Heart right ventricle (tissue), 16 donors: ENCODE data around the gene ANXA3. TPM values are rescaled to one million over a fixed set of nuclear protein-coding genes. Genes with fewer than 3 reads are reported as not detected.

Experiments used
- ATAC-seq, 8 donors: fragments of 200-7000 bp; cut with Tn5 transposase; one replicate each; pipeline ENCODE4 v1.9.1; 2020; ENCODE audit warnings: mild to moderate bottlenecking in 8 of 8, moderate library complexity in 8 of 8, moderate number of reproducible peaks in 1 of 8
- DNase-seq, 2 donors: peaks; one replicate each; pipeline ENCODE4 v3.0.0-alpha.2; 2020
- H3K27ac ChIP-seq, 10 donors: fragments of 200-600 bp; sonication (generic) in 2 of 10; one replicate each; pipeline versions ENCODE4 v1.5.0 to v1.8.0; 2020 to 2022; ENCODE audit warnings: mild to moderate bottlenecking in 3 of 10
- H3K27me3 ChIP-seq, 7 donors: fragments of 200-600 bp; one replicate each; pipeline ENCODE4 v1.8.0; 2021 to 2022; ENCODE audit warnings: mild to moderate bottlenecking in 2 of 7
- H3K36me3 ChIP-seq, 9 donors: fragments of 200-600 bp; sonication (generic) in 1 of 9; one replicate each; pipeline versions ENCODE4 v1.5.0 to v1.8.0; 2020 to 2022; ENCODE audit warnings: mild to moderate bottlenecking in 2 of 9
- H3K4me1 ChIP-seq, 9 donors: fragments of 200-600 bp; sonication (generic) in 1 of 9; one replicate each; pipeline versions ENCODE4 v1.5.0 to v1.8.0; 2020 to 2022; ENCODE audit warnings: mild to moderate bottlenecking in 4 of 9
- H3K4me3 ChIP-seq, 10 donors: fragments of 200-600 bp; sonication (generic) in 2 of 10; one replicate each; pipeline versions ENCODE4 v1.5.0 to v1.8.0; 2020 to 2022; ENCODE audit warnings: mild to moderate bottlenecking in 7 of 10, moderate library complexity in 2 of 10
- H3K9me3 ChIP-seq, 11 donors: fragments of 200-600 bp in 10 of 11; sonication (generic) in 2 of 11; one replicate each; pipeline versions ENCODE4 v1.5.0 to v1.8.0; 2013 to 2022; ENCODE audit warnings: mild to moderate bottlenecking in 2 of 11, control low read depth in 1 of 11, moderate library complexity in 1 of 11
- CTCF ChIP-seq, 9 donors: fragments of 200-600 bp; sonication (generic) in 2 of 9; IDR thresholded peaks; one replicate each; pipeline versions ENCODE4 v1.5.0 to v1.8.0; 2021 to 2022; ENCODE audit warnings: antibody characterized with exemption in 9 of 9, mild to moderate bottlenecking in 5 of 9, moderate library complexity in 1 of 9
- WGBS, 2 donors: extraction: QIAGEN DNeasy Blood & Tissue Kit; methylation state at CpG; one replicate each; pipeline ENCODE4 v1.1.7; 2013; ENCODE audit warnings: inconsistent platforms in 1 of 2; 5-methylcytosine and 5-hydroxymethylcytosine counted together
- intact Hi-C, 10 donors: fragments of 100-400 bp; cut with DNase I; formaldehyde crosslinking; loops; one replicate each; pipeline versions ENCODE4 v1.11.1 to v1.14.2; 2022
- polyA plus RNA-seq, 2 donors: library from polyadenylated mRNA; stranded (reverse); fragments of 200-250 nt; gene quantifications; one replicate each; pipeline ENCODE4 v1.2.3, GENCODE V29; 2013
- total RNA-seq, 10 donors: library from RNA; stranded (reverse); fragmentation: NEBNext Ultra II Directional in 3 of 10; extraction: Animal tissue kit (Norgen Biotek cat#: 25700) in 3 of 10; gene quantifications; one replicate each; pipeline versions ENCODE4 v1.2.1 to v1.2.4, GENCODE V29; 2021 to 2023
- donor health status: Arrhythmogenic right ventricular cardiomyopathy.
- donor health status: ischemic (EF 13 %, LVEDD 7.1; RV severe dilation, severe dysfunction).
- donor health status: healthy with polysubstance abuse.
- donor health status: DM: no; HTN: yes; CAD: no.
- donor health status: DM: no; HTN: no; CAD: no.
- donor health status: ischemic (EF 25% LVEDD 6.9; RV normal size, moderate dysfunction).
- donor health status: ischemic (EF 25% LVEDD 5.7; RV mildly dilated, moderate dysfunction).
- donor health status: healthy.
- donor health status: DM: yes; HTN: yes; CAD: no.
- donor health status: Ischemic cardiomyopathy.
- donor health status: ischemic (EF 35%, LVEDD 5.7; RV mildly dilated, moderate dysfunction).
- donor health status: nonischemic (EF 11% LVEDD 7.7; RV severe dilation, severe dysfunction).
- donor health status: DM: yes; HTN: yes; CAD: no.
- donor health status: PGD.
- donor health status: ischemic (EF 29% LVEDD 5.4; RV normal size, mild dysfunction).
- donor health status: nonischemic (EF 23%, LVEDD 6.1; RV moderate dilation, normal function).

ANXA3 gene
- total and polyA plus RNA-seq, 12 donors, result 10.2 to 181 (median 19.3) TPM

- Histone ChIP-seq H3K36me3 (no peaks in the 10 kb centered on the region), H3K9me3 (no peaks in the 10 kb centered on the region), H3K4me1 (peaks cover 0 to 86% (median 23%) of the 10 kb centered on the region in 9 donors), H3K27ac (peak overlapping the region in 6 of 10 donors; percentile 10 to 69 (median 32)), H3K27me3 (no peaks in the 10 kb centered on the region), H3K4me3 (no peak overlapping the region)
- ATAC-seq (peak; percentile 28 to 84 (median 60)), DNase-seq (peak in 1 of 2 donors; percentile 27)
- TF ChIP-seq CTCF (IDR thresholded peaks at IDR 0.05), result no peak
- WGBS, 2 donors, result 54 to 63% methylated on average over 1 of the region's 1 CpG
- intact Hi-C loops, result loop anchor here in 2 of 10 donors (5.0 to 10.0 kb wide), 2 partner anchors 98 to 125 kb away; partner anchors contain the start of genes ANXA3 (in 1 of the 2) and BMP2K (in 1 of the 2)
Measured at GRCh38 chr4:78652282-78652876, 100.8 kb downstream of the ANXA3 start.

- Histone ChIP-seq H3K4me3 (no peak overlapping the region), H3K4me1 (peaks cover 0 to 98% (median 25%) of the 10 kb centered on the region in 9 donors), H3K9me3 (no peaks in the 10 kb centered on the region), H3K36me3 (no peaks in the 10 kb centered on the region), H3K27ac (no peak overlapping the region), H3K27me3 (no peaks in the 10 kb centered on the region)
- WGBS, 2 donors, result 19 to 33% methylated on average over 2 of the region's 2 CpGs
- no peak for TF ChIP-seq CTCF (IDR thresholded peaks at IDR 0.05)
- DNase-seq (no peak), ATAC-seq (no peak)
- intact Hi-C loops, result loop anchor here in 2 of 10 donors (5.0 to 10.0 kb wide), 2 partner anchors 99 to 124 kb away; partner anchors contain the start of genes ANXA3 (in 1 of the 2) and BMP2K (in 1 of the 2)
Measured at GRCh38 chr4:78653655-78654054, 102.1 kb downstream of the ANXA3 start.

- H3K27me3 ChIP-seq, result no peaks in the 10 kb centered on the region
- no peak for TF ChIP-seq CTCF (IDR thresholded peaks at IDR 0.05)
- no peak for ATAC-seq
- WGBS, 2 donors, result 0 to 65% methylated on average over 1 of the region's 1 CpG
- intact Hi-C loops, result loop anchor here in 2 of 10 donors (5.0 to 10.0 kb wide), 2 partner anchors 100 to 122 kb away; partner anchors contain the start of genes ANXA3 (in 1 of the 2) and BMP2K (in 1 of the 2)
- H3K36me3 ChIP-seq, result no peaks in the 10 kb centered on the region
- peak overlapping the region in 1 of 10 donors; percentile 81 for H3K27ac ChIP-seq
- no peak overlapping the region for H3K4me3 ChIP-seq
- no peak for DNase-seq
- peaks cover 0 to 98% (median 25%) of the 10 kb centered on the region in 9 donors for H3K4me1 ChIP-seq
- H3K9me3 ChIP-seq, result no peaks in the 10 kb centered on the region
Measured at GRCh38 chr4:78654807-78655206, 103.2 kb downstream of the ANXA3 start.

- TF ChIP-seq CTCF (IDR thresholded peaks at IDR 0.05), result no peak
- peaks cover 0 to 99% (median 28%) of the 10 kb centered on the region in 9 donors for H3K4me1 ChIP-seq
- ATAC-seq (peak in 7 of 8 donors; percentile 42 to 74 (median 59)), DNase-seq (peak in 1 of 2 donors; percentile 21)
- H3K27ac ChIP-seq, result peak overlapping the region in 6 of 10 donors; percentile 11 to 81 (median 44)
- WGBS, 2 donors, result 57 to 61% methylated on average over 7 of the region's 7 CpGs
- no peaks in the 10 kb centered on the region for H3K9me3 ChIP-seq
- H3K27me3 ChIP-seq, result no peaks in the 10 kb centered on the region
- intact Hi-C loops, result loop anchor here in 1 of 10 donors (10.0 kb wide), 1 partner anchor 102 kb away; the partner anchor contains the start of gene ANXA3
- H3K36me3 ChIP-seq, result no peaks in the 10 kb centered on the region
- no peak overlapping the region for H3K4me3 ChIP-seq
Measured at GRCh38 chr4:78656968-78657445, 105.4 kb downstream of the ANXA3 start.
